ENCODE data around the gene CYP2A6.
A peak's percentile ranks its signal among the peaks of the same experiment; 100 is the strongest.

Gene CYP2A6

DNA sequence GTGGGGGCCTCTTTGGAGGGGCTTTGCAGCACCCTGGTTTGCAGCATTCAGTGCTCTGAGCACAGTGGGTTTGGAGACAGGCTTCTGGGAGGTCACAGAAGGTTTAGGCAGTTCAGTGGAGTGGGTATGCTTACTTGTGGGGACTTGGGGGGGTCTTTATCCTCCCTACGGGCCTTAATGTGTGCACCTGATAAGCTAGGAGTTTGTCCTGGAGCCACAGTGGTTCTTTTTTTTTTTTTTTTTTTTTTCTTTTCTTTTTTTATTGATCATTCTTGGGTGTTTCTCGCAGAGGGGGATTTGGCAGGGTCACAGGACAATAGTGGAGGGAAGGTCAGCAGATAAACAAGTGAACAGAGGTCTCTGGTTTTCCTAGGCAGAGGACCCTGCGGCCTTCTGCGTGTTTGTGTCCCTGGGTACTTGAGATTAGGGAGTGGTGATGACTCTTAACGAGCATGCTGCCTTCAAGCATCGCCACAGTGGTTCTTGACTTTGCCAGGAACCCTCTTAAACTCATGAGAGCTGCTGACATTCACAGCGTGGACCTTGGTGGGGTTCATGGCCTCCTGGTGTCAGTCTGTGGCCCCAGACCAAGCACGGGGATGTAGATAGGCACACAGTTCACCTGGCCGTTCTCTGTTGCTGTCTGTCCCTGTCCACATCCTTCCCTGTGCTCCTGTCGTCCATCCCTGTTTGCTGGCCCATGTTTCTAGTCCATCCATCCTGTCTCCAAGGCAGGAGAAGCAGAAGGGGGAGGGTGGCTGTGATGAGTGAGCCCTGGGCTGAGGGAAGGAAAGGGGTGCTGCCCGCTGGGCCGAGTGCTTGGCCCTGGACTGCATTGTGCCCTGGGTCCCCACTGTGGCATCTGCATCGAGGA, 48.6 kb downstream of the CYP2A6 start:
- no peak for DNase-seq

DNA sequence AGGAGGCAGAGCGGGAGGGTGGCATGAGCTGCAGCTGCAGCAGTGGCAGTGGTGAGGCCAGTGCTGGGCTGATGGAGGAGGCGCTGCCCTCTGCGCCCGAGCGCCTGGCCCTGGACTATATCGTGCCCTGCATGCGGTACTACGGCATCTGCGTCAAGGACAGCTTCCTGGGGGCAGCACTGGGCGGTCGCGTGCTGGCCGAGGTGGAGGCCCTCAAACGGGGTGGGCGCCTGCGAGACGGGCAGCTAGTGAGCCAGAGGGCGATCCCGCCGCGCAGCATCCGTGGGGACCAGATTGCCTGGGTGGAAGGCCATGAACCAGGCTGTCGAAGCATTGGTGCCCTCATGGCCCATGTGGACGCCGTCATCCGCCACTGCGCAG, 49.3 kb downstream of the CYP2A6 start:
- no peak for DNase-seq

DNA sequence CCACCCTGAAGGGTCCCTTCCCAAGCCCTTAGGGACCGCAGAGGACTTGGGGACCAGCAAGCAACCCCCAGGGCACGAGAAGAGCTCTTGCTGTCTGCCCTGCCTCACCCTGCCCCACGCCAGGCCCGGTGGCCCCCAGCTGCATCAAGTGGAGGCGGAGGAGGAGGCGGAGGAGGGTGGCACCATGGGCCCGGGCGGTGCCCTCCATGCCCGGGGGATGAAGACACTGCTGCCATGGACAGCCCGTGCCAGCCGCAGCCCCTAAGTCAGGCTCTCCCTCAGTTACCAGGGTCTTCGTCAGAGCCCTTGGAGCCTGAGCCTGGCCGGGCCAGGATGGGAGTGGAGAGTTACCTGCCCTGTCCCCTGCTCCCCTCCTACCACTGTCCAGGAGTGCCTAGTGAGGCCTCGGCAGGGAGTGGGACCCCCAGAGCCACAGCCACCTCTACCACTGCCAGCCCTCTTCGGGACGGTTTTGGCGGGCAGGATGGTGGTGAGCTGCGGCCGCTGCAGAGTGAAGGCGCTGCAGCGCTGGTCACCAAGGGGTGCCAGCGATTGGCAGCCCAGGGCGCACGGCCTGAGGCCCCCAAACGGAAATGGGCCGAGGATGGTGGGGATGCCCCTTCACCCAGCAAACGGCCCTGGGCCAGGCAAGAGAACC, 49.8 kb downstream of the CYP2A6 start:
- no peak for DNase-seq

DNA sequence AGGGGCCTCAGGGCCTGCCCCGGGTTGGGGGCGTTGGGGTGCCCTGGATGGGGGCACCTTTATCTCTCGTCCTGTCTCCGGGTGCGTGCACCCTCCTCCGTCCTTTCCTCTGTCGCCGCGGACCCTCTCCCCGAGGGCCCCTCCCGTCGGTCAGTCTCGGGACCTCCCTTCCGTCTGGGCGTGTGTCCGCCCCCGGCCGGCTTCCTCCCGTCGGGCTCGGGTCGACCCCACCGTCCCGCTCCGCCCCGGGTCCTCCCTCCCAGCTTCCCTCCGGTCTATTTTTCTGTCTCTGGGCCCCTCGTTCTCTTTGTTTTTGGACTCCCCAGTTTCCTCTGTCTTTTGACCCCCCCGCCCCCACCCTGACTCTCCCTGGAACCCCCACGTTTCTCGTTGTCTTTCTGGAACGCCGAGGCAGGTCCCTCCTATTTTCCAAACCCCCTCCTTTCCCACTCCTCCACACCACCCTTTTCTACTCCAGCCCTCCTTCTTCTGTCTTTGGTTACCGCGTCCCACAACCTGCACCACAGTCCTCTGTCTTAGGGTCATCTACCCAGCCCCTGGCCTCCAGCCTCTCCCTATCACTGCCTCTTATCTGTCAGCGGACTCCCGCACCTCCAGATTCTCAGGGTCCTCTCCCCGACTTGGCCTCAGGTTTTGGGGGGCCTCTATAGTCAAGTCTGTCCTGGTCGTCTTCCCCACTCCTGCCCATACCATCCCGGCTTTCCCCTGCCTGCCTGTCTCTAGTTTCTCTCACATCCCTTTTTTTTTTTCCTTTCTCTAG, 50.5 kb downstream of the CYP2A6 start:
- peak; percentile 45 to 68 for DNase-seq

DNA sequence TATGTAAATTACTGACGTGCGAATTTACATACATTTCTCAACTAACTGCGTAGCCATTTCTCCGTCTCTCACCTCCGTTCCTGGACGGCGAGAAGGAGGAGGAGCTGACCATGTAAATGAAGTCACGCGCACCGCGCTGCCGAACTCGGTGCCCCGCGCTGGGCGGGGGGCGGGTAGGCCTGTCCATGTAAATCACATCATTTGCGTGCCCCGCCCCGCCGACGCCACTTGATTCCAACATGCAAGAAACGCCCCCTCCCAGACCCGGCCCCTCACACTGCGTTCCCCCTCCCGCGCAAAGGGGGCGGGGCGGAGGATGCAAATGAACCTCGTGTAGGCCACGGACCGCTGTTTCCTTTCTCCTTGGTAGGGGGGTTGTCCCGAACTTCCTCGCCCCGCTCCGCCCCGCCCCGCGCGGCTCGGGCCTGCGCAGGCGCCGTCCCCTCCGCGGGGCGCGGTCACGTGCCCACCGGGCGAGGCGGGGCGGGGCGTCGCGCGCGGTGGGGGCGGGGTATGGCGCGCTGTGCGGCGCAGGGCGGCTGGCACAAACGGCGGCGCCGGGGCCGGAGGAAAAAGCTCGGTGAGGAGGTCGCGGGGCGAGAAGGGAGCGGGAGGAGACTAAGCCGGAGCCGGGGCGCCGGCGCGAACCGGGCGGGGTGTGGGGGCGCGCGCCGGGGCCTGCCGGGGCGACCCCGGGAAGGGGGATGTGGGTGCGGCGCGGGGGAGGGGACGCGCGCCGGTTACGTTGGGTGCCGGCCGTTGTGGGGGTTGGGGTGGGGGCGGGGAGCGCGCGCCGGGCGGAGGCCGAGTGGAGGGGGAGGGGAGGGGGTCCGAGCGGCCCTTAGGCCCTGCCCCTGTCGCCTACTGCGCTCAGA, 51.3 kb downstream of the CYP2A6 start, which contains the start of gene EGLN2:
EGLN2 (plus strand) TSS at position 509 of the 875 bp plus-strand sequence. CDS start 1,382 bp downstream, outside the sequence.
- DNase-seq = peak; percentile 100

DNA sequence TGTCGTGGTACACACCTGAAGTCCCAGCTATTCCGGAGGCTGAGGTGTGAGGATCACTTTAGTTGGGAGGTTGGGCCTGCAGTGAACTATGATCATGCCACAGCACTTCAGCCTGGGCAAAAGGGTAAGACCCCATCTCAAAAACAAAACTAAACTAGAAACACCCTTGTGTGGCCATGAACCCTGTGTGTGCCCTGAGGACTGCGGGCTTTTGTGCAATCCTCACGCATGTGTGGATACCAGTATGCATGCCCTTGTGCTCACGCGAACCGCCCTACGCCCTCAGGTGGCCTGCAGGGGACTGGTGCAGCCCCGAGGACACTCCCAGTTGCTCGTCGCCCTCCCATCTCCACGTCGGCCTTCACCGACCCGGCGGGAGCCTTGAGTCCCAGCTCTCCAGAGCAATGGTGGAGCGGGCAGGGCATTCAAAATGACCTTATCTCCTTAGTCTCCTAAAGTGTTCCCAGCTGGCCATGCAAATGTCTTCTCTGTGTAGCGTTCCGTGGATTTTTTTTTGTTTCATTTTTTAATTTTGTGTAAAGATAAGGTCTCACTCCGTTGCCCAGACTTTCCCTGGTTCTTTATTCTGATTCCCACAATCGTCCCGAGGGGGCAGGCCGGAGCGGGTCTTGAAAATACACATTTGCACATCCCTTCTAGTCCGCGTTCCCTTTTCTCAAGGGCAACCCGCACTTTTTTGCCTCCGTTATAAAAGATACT, 52.1 kb downstream of the CYP2A6 start:
- DNase-seq = peak; percentile 68 to 82

DNA sequence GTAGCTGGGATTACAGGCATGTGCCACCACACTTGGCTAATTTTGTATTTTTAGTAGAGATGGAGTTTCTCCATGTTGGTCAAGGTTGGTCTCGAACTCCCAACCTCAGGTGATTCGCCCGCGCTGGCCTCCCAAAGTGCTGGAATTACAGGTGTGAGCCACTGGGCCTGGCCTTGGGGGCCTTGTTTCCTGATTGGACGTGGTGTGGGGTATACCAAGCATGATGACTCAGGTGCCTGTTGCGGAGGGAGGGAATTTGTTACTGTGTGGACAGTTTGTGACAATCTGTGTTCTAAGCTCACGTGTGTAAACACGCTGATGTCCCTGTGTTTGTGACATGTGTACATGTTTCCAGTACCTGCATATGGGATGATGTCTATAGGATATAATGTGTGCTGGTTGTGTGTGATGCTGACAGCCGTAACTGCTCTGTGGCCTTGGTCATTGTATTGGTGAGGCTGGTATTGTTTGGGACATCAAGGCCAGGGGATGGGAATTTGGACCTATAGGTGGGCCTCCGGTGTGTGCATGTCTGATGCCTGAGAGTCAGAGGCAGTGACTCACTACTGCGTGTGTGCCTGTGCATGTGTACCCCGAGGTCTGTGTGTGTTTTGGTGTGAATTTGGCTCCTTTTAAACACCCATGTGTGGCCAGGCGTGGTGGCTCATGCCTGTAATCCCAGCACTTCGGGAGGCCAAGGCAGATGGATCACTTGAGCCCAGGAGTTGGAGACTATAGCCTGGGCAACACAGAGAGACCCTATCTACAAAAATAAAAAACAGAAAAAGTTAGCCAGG, 52.9 kb downstream of the CYP2A6 start:
- no peak for DNase-seq
